Liver (tissue), 9 donors: Measurements from ENCODE around the gene RBM34. TPM values are rescaled to one million over a fixed set of nuclear protein-coding genes. Genes with fewer than 3 reads are reported as not detected.

ENCODE experiments used
- DNase-seq: peaks from one replicate; pipeline ENCODE4 v3.0.0-alpha.2; 2017; ENCODE audit warnings: low spot score
- H3K27ac ChIP-seq, 2 donors: one replicate each; pipeline ENCODE4 v1.7.0; 2013; ENCODE audit warnings: inconsistent platforms in 2 of 2, low read length in 2 of 2, control low read depth in 1 of 2, low read depth in 1 of 2, mild to moderate bottlenecking in 1 of 2
- H3K27me3 ChIP-seq, 4 donors: one replicate each; pipeline versions ENCODE4 v1.6.1 to v1.7.0; 2013; ENCODE audit warnings: low read length in 3 of 4, inconsistent platforms in 1 of 4, mild to moderate bottlenecking in 1 of 4, moderate library complexity in 1 of 4; ENCODE audit not compliant: control insufficient read depth in 4 of 4, insufficient read depth in 4 of 4
- H3K36me3 ChIP-seq, 4 donors: one replicate each; pipeline versions ENCODE4 v1.6.1 to v1.7.0; 2013; ENCODE audit warnings: low read length in 3 of 4, mild to moderate bottlenecking in 3 of 4, low read depth in 1 of 4, moderate library complexity in 1 of 4; ENCODE audit not compliant: control insufficient read depth in 4 of 4, insufficient read depth in 3 of 4
- H3K4me1 ChIP-seq, 4 donors: one replicate each; pipeline versions ENCODE4 v1.6.1 to v1.7.0; 2013; ENCODE audit warnings: low read length in 3 of 4, mild to moderate bottlenecking in 3 of 4, moderate library complexity in 1 of 4; ENCODE audit not compliant: control insufficient read depth in 4 of 4, insufficient read depth in 4 of 4
- H3K4me3 ChIP-seq, 3 donors: one replicate each; pipeline versions ENCODE4 v1.6.1 to v1.7.0; 2013; ENCODE audit warnings: low read length in 3 of 3, control low read depth in 1 of 3, low read depth in 1 of 3, mild to moderate bottlenecking in 1 of 3
- H3K9ac ChIP-seq, 2 donors: one replicate each; pipeline ENCODE4 v1.7.0; 2013; ENCODE audit warnings: low read length in 2 of 2, mild to moderate bottlenecking in 2 of 2, moderate library complexity in 2 of 2, control low read depth in 1 of 2, low read depth in 1 of 2
- H3K9me3 ChIP-seq, 4 donors: one replicate each; pipeline versions ENCODE4 v1.6.1 to v1.7.0; 2013; ENCODE audit warnings: low read length in 3 of 4; ENCODE audit not compliant: control insufficient read depth in 4 of 4
- CTCF ChIP-seq: fragments of 150-350 bp; IDR thresholded peaks from 2 replicates; pipeline ENCODE4 v1.5.1; 2017; ENCODE audit warnings: improper control_type of control experiment, low read depth, low read length; ENCODE audit not compliant: missing input control
- FOXA2 ChIP-seq: IDR thresholded peaks from 2 replicates; pipeline ENCODE4 v1.6.1; 2016; ENCODE audit warnings: antibody characterized with exemption
- HNF4A ChIP-seq, 2 donors: conservative IDR thresholded peaks; 2 replicates each; pipeline ENCODE4 v1.6.1; 2016; ENCODE audit warnings: antibody characterized with exemption in 2 of 2, mild to moderate bottlenecking in 2 of 2
- HNF4G ChIP-seq: IDR thresholded peaks from 2 replicates; pipeline ENCODE4 v1.6.1; 2016; ENCODE audit warnings: antibody characterized with exemption
- NR2F2 ChIP-seq: IDR thresholded peaks from 2 replicates; pipeline ENCODE4 v1.6.1; 2016; ENCODE audit warnings: antibody characterized with exemption
- RAD21 ChIP-seq, 2 donors: IDR thresholded peaks; 2 replicates each; pipeline ENCODE4 v1.6.1; 2016; ENCODE audit warnings: antibody characterized with exemption in 2 of 2, mild to moderate bottlenecking in 2 of 2
- RXRA ChIP-seq, 2 donors: IDR thresholded peaks; 2 replicates each; pipeline ENCODE4 v1.6.1; 2017 to 2018; ENCODE audit warnings: antibody characterized with exemption in 2 of 2, mild to moderate bottlenecking in 1 of 2
- SP1 ChIP-seq: IDR thresholded peaks from 2 replicates; pipeline ENCODE4 v1.6.1; 2018; ENCODE audit warnings: antibody characterized with exemption, mild to moderate bottlenecking
- TAF1 ChIP-seq: conservative IDR thresholded peaks from 2 replicates; pipeline ENCODE4 v1.6.1; 2016; ENCODE audit warnings: antibody characterized with exemption, mild to moderate bottlenecking
- YY1 ChIP-seq: IDR thresholded peaks from 2 replicates; pipeline ENCODE4 v1.6.1; 2016; ENCODE audit warnings: antibody characterized with exemption, mild to moderate bottlenecking
- WGBS: extraction: QIAGEN DNeasy Blood & Tissue Kit; methylation state at CpG from one replicate; pipeline ENCODE4 v1.1.7; 2013; 5-methylcytosine and 5-hydroxymethylcytosine counted together
- polyA plus RNA-seq, 2 donors: library from polyadenylated mRNA; stranded (reverse) in 1 of 2; unstranded in 1 of 2; fragments of 200-250 nt in 1 of 2; fragments of >200 nt in 1 of 2; fragmentation: Nextera tagmentation in 1 of 2; extraction: Ambion mirVana in 1 of 2; gene quantifications; one replicate each; pipeline versions ENCODE4 v1.2.1 to v1.2.3, GENCODE V29; 2013 to 2015
- total RNA-seq, 2 donors: library from RNA; depleted of rRNA; stranded (reverse); fragments of >200 nt; gene quantifications; one replicate each; pipeline ENCODE4 v1.2.3, GENCODE V29; 2014
- TF ChIP-seq, protein P1 (sequence below): IDR thresholded peaks from 2 replicates; pipeline ENCODE4 v1.6.1; 2016; ENCODE audit warnings: antibody characterized with exemption
- TF ChIP-seq, protein P2 (sequence below): IDR thresholded peaks from 2 replicates; pipeline ENCODE4 v1.6.1; 2016; ENCODE audit warnings: antibody characterized with exemption
- donor health status: healthy.
- donor health status: healthy.
- donor health status: healthy.
- donor health status: healthy.
- donor health status: healthy.

The RBM34 gene
- total and polyA plus RNA-seq, 4 donors, result 15.6 to 30.2 (median 18.8) TPM

GRCh38 chr1:235112297-235113182 lies 48.5 kb downstream of the RBM34 start:
- peak in 1 of 2 donors; percentile 45 for TF ChIP-seq HNF4A (conservative IDR thresholded peaks at IDR 0.05)
- peak in 1 of 2 donors; percentile 14 for TF ChIP-seq RXRA (IDR thresholded peaks at IDR 0.05)
- TF ChIP-seq FOXA2, result no peak
- TF ChIP-seq CTCF, result no peak
- Histone ChIP-seq H3K27ac (no peak overlapping the region), H3K4me3 (no peak overlapping the region), H3K4me1 (no peaks in the 10 kb centered on the region), H3K9ac (no peak overlapping the region), H3K36me3 (peaks cover 16 to 69% (median 36%) of the 10 kb centered on the region in 4 donors), H3K27me3 (no peaks in the 10 kb centered on the region), H3K9me3 (peaks cover 0 to 3% (median 0%) of the 10 kb centered on the region in 4 donors)
- 86% methylated on average over 6 of the region's 6 CpGs for WGBS
- DNase-seq, result no peak

GRCh38 chr1:235111107-235111506 lies 49.9 kb downstream of the RBM34 start:
- Histone ChIP-seq H3K9ac (no peak overlapping the region), H3K27me3 (no peaks in the 10 kb centered on the region), H3K4me1 (no peaks in the 10 kb centered on the region), H3K36me3 (peaks cover 16 to 64% (median 32%) of the 10 kb centered on the region in 4 donors), H3K4me3 (no peak overlapping the region), H3K27ac (no peak overlapping the region), H3K9me3 (peaks cover 0 to 3% (median 0%) of the 10 kb centered on the region in 4 donors)
- no peak for DNase-seq
- WGBS, result 98% methylated on average over 3 of the region's 3 CpGs
- TF ChIP-seq SP1 (no peak), CTCF (no peak), NR2F2 (no peak), RAD21 (IDR thresholded peaks at IDR 0.05) (no peak), HNF4A (conservative IDR thresholded peaks at IDR 0.05) (no peak), TAF1 (no peak), YY1 (no peak), HNF4G (no peak), FOXA2 (no peak), RXRA (IDR thresholded peaks at IDR 0.05) (no peak)
- TF ChIP-seq, protein P1, sequence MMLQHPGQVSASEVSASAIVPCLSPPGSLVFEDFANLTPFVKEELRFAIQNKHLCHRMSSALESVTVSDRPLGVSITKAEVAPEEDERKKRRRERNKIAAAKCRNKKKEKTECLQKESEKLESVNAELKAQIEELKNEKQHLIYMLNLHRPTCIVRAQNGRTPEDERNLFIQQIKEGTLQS, result no peak
- TF ChIP-seq, protein P2, sequence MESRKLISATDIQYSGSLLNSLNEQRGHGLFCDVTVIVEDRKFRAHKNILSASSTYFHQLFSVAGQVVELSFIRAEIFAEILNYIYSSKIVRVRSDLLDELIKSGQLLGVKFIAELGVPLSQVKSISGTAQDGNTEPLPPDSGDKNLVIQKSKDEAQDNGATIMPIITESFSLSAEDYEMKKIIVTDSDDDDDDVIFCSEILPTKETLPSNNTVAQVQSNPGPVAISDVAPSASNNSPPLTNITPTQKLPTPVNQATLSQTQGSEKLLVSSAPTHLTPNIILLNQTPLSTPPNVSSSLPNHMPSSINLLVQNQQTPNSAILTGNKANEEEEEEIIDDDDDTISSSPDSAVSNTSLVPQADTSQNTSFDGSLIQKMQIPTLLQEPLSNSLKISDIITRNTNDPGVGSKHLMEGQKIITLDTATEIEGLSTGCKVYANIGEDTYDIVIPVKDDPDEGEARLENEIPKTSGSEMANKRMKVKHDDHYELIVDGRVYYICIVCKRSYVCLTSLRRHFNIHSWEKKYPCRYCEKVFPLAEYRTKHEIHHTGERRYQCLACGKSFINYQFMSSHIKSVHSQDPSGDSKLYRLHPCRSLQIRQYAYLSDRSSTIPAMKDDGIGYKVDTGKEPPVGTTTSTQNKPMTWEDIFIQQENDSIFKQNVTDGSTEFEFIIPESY, result no peak
